A673 (cell line): ENCODE measurements around the gene CAGE1. TPM values are rescaled to one million over a fixed set of nuclear protein-coding genes. Genes with fewer than 3 reads are reported as not detected.

Experiments
- BruUV-seq: library from RNA; stranded (reverse); fragments of 400-500 nt; replicated peaks from 2 replicates; lab custom pipeline; 2021; lab: Mats Ljungman, UMichigan
- CTCF ChIA-PET: fragments of 300-600 bp; sonication (Branson Sonifier 250); formaldehyde crosslinking; loops from one replicate; lab custom pipeline; 2022; ENCODE audit warnings: antibody characterized with exemption; lab: Charles Lee
- POLR2A ChIA-PET: fragments of 300-600 bp; sonication (Branson Sonifier 250); formaldehyde crosslinking; loops from one replicate; lab custom pipeline; 2022; ENCODE audit warnings: antibody characterized with exemption; ENCODE audit not compliant: low non-redundant PET; lab: Charles Lee
- DNase-seq: peaks from one replicate; pipeline ENCODE4 v3.0.0-alpha.2; 2015; ENCODE audit warnings: low spot score
- H3K27ac ChIP-seq: fragments of 200-600 bp; sonication (generic); 2 replicates; pipeline ENCODE4 v1.5.1; 2016; ENCODE audit warnings: mixed run types, low read depth, mild to moderate bottlenecking, mixed read lengths, antibody characterized with exemption, low read length; ENCODE audit not compliant: poor library complexity, severe bottlenecking
- H3K27me3 ChIP-seq: fragments of 200-600 bp; sonication (generic); replicated peaks from 2 replicates; pipeline ENCODE4 v1.6.1; 2017; ENCODE audit warnings: mixed run types, low read depth, mild to moderate bottlenecking, mixed read lengths, antibody characterized with exemption, low read length; ENCODE audit not compliant: insufficient read depth, poor library complexity
- H3K36me3 ChIP-seq: fragments of 200-600 bp; sonication (generic); 2 replicates; pipeline ENCODE4 v1.6.1; 2016; ENCODE audit warnings: mixed run types, mild to moderate bottlenecking, mixed read lengths, antibody characterized with exemption, low read length; ENCODE audit not compliant: insufficient read depth, poor library complexity, severe bottlenecking
- H3K4me1 ChIP-seq: fragments of 200-600 bp; sonication (generic); 2 replicates; pipeline ENCODE4 v1.6.1; 2017; ENCODE audit warnings: mixed run types, mild to moderate bottlenecking, mixed read lengths, antibody characterized with exemption, low read length; ENCODE audit not compliant: insufficient read depth, poor library complexity, severe bottlenecking
- H3K4me3 ChIP-seq: fragments of 200-600 bp; sonication (generic); 2 replicates; pipeline ENCODE4 v1.5.1; 2016; ENCODE audit warnings: low read depth, mixed run types, mild to moderate bottlenecking, mixed read lengths, low read length; ENCODE audit not compliant: poor library complexity, severe bottlenecking
- H3K9me3 ChIP-seq: fragments of 200-600 bp; sonication (generic); 2 replicates; pipeline ENCODE4 v1.6.1; 2016; ENCODE audit warnings: mixed run types, low read depth, mild to moderate bottlenecking, mixed read lengths, antibody characterized with exemption, low read length; ENCODE audit not compliant: poor library complexity, severe bottlenecking
- EZH2 ChIP-seq: fragments of 200-600 bp; sonication (generic); IDR thresholded peaks from 2 replicates; pipeline ENCODE4 v1.6.1; 2017; ENCODE audit warnings: borderline replicate concordance, low read depth, mild to moderate bottlenecking, mixed read lengths, antibody characterized with exemption, low read length; ENCODE audit not compliant: poor library complexity, severe bottlenecking
- intact Hi-C: fragments of 100-400 bp; cut with micrococcal nuclease; formaldehyde crosslinking; loops from one replicate; pipeline ENCODE4 v1.10.0; 2022; ENCODE audit not compliant: unreplicated experiment
- total RNA-seq: library from RNA; stranded (reverse); gene quantifications from 2 replicates; pipeline ENCODE4 v1.2.3, GENCODE V29; 2021
- TF ChIP-seq, protein P1 (sequence below): fragments of 300-800, 200-600 bp; sonication (generic); conservative IDR thresholded peaks from 2 replicates; pipeline ENCODE4 v1.5.1; 2017; ENCODE audit warnings: low read depth, mild to moderate bottlenecking, antibody characterized with exemption, low read length, moderate library complexity, mixed read lengths

Gene CAGE1
- total RNA-seq, 1 experiment from 2014 or later = 0.19 TPM

GRCh38 chr6:7335519-7335918 lies 54.0 kb downstream of the CAGE1 start:
- Histone ChIP-seq H3K36me3 (no peaks in the 10 kb centered on the region), H3K4me1 (no peaks in the 10 kb centered on the region), H3K9me3 (no peaks in the 10 kb centered on the region), H3K27ac (no peak overlapping the region), H3K27me3 (no peaks in the 10 kb centered on the region), H3K4me3 (no peak overlapping the region)
- BruUV-seq = no TSS peak
- ChIA-PET POLR2A (no interaction called here), CTCF (no interaction called here)
- no peak for TF ChIP-seq EZH2
- TF ChIP-seq, protein P1, sequence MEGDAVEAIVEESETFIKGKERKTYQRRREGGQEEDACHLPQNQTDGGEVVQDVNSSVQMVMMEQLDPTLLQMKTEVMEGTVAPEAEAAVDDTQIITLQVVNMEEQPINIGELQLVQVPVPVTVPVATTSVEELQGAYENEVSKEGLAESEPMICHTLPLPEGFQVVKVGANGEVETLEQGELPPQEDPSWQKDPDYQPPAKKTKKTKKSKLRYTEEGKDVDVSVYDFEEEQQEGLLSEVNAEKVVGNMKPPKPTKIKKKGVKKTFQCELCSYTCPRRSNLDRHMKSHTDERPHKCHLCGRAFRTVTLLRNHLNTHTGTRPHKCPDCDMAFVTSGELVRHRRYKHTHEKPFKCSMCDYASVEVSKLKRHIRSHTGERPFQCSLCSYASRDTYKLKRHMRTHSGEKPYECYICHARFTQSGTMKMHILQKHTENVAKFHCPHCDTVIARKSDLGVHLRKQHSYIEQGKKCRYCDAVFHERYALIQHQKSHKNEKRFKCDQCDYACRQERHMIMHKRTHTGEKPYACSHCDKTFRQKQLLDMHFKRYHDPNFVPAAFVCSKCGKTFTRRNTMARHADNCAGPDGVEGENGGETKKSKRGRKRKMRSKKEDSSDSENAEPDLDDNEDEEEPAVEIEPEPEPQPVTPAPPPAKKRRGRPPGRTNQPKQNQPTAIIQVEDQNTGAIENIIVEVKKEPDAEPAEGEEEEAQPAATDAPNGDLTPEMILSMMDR = no peak
- DNase-seq = no peak
- intact Hi-C loops = no loop called here

DNA sequence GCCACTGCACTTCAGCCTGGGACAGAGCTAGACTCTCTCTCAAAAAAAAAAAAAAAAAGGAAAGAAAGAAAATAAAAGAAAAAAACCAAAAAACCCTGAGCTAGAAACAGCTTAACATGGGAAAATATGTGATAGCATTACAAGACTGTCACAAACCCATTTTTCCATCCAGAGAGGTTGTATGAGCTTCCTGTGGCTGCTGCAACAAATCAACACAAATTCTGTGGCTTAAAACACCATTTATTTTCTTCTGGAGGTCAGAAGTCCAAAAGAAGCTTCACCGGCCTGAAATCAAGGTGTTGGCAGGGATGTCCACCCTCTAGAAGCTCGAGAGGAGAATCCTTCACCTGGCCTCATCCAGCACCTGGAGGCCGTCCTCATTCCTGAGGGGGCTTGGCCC lies 54.9 kb downstream of the CAGE1 start:
- BruUV-seq = no TSS peak
- intact Hi-C loops = no loop called here
- ChIA-PET CTCF (no interaction called here), POLR2A (no interaction called here)
- Histone ChIP-seq H3K9me3 (no peaks in the 10 kb centered on the region), H3K4me1 (no peaks in the 10 kb centered on the region), H3K27ac (no peak overlapping the region), H3K27me3 (no peaks in the 10 kb centered on the region), H3K4me3 (no peak overlapping the region), H3K36me3 (no peaks in the 10 kb centered on the region)
- TF ChIP-seq, protein P1 = no peak
- no peak for TF ChIP-seq EZH2
- DNase-seq = no peak

DNA sequence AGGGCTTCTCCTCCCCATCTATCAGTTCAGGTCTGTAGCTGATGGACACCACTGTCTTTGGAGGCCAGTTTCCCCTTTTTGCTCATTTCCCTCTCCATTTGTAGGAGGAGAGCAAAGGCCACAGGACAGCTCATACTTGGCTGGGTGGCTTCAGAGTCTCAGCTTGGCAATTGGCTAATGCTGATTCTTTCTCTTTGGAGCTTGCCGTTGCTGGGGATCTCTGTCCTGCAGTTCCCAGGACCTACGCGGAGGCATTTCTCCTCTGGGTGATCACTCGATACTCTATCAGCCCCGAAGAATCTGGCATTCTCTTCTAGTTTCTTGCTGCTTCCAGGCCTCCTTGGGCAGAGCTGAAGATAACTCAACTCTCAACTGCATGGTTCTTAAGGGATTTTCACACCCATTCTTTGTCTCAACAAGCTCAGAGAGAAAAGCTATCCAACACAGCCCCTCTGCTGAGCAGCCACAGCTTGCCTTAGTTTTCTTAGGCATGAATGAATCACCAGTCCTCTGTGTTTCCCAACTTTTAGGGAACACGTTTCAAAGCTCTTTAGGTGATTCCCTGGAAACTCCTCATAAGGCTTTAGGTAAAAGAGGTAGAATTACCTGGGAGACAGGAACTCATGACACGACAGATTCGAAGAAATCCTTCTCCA lies 57.3 kb downstream of the CAGE1 start:
- BruUV-seq = no TSS peak
- intact Hi-C loops = no loop called here
- DNase-seq = no peak
- CTCF ChIA-PET = no interaction called here
- no peaks in the 10 kb centered on the region for H3K27me3 ChIP-seq
- H3K4me3 ChIP-seq = no peak overlapping the region
- TF ChIP-seq EZH2 = no peak
- TF ChIP-seq, protein P1 = no peak
- no peaks in the 10 kb centered on the region for H3K9me3 ChIP-seq
- H3K4me1 ChIP-seq = no peaks in the 10 kb centered on the region
- POLR2A ChIA-PET = no interaction called here
- H3K27ac ChIP-seq = no peak overlapping the region
- no peaks in the 10 kb centered on the region for H3K36me3 ChIP-seq
